CD4-positive, alpha-beta T cell treated with Interleukin-4 for 1 hour (primary cell): ENCODE measurements around the gene STAG1.
"Not testable (repeated sequence)": the region's sequence is repeated elsewhere in the genome, so short reads cannot be mapped to it uniquely, and the experiment has no call there.

Source experiments
- DNase-seq, 2 donors: peaks; one replicate each; pipeline ENCODE4 v3.0.0-alpha.2; 2020 to 2022

The STAG1 gene

GRCh38 chr3:136752172-136752421 is at the start of gene STAG1:
Gene STAG1, minus strand, starts transcription at chr3:136752378. Its CDS starts 121,480 bp downstream, at chr3:136630898.
- DNase-seq = no peak

- DNase-seq = not testable (repeated sequence)
Measured at GRCh38 chr3:136801146-136801545, 49.0 kb upstream of the STAG1 start.

GRCh38 chr3:136792556-136793330 is 40.6 kb upstream of the STAG1 start:
- DNase-seq = no peak

- DNase-seq = no peak
Measured at GRCh38 chr3:136790786-136791185, 38.6 kb upstream of the STAG1 start.

GRCh38 chr3:136789976-136790375 is 37.8 kb upstream of the STAG1 start:
- no peak for DNase-seq

GRCh38 chr3:136788154-136788553 is 36.0 kb upstream of the STAG1 start:
- no peak for DNase-seq

- peak; percentile 20 to 41 for DNase-seq
Measured at GRCh38 chr3:136787349-136787748, 35.2 kb upstream of the STAG1 start.

- DNase-seq = no peak
Measured at GRCh38 chr3:136783708-136784191, 31.6 kb upstream of the STAG1 start.

- no peak for DNase-seq
Measured at GRCh38 chr3:136780741-136781140, 28.6 kb upstream of the STAG1 start.

GRCh38 chr3:136778865-136779264 is 26.7 kb upstream of the STAG1 start:
- no peak for DNase-seq

- DNase-seq = no peak
Measured at GRCh38 chr3:136772709-136773108, 20.5 kb upstream of the STAG1 start.

GRCh38 chr3:136758160-136759102 is 6.3 kb upstream of the STAG1 start:
- peak in 1 of 2 donors; percentile 26 for DNase-seq

- DNase-seq = no peak
Measured at GRCh38 chr3:136755192-136755591, 3.0 kb upstream of the STAG1 start.

GRCh38 chr3:136753326-136753939 is 1.3 kb upstream of the STAG1 start:
- peak in 1 of 2 donors; percentile 29 for DNase-seq

- DNase-seq = peak; percentile 98 to 99
Measured at GRCh38 chr3:136752422-136753325, 496 bp upstream of the STAG1 start.

GRCh38 chr3:136751316-136752171 is 634 bp downstream of the STAG1 start:
- DNase-seq = peak; percentile 63 to 72

- no peak for DNase-seq
Measured at GRCh38 chr3:136750897-136751315, 1.3 kb downstream of the STAG1 start.

- peak in 1 of 2 donors; percentile 38 for DNase-seq
Measured at GRCh38 chr3:136750209-136750896, 1.8 kb downstream of the STAG1 start.

GRCh38 chr3:136749602-136750001 is 2.6 kb downstream of the STAG1 start:
- DNase-seq = not testable (repeated sequence)

GRCh38 chr3:136749091-136749490 is 3.1 kb downstream of the STAG1 start:
- no peak for DNase-seq

GRCh38 chr3:136745916-136746315 is 6.3 kb downstream of the STAG1 start:
- no peak for DNase-seq
